Neutrophil (primary cell): ENCODE measurements around the gene COL13A1.

Experiments used
- H3K27ac ChIP-seq: fragments of 200-600 bp; sonication (generic); 2 replicates; pipeline ENCODE4 v1.5.1; 2016; ENCODE audit warnings: mild to moderate bottlenecking, moderate library complexity
- H3K27me3 ChIP-seq: fragments of 200-600 bp; sonication (generic); 2 replicates; pipeline ENCODE4 v1.6.0; 2016; ENCODE audit warnings: mild to moderate bottlenecking
- H3K36me3 ChIP-seq: fragments of 200-600 bp; sonication (generic); 2 replicates; pipeline ENCODE4 v1.5.1; 2017
- H3K4me1 ChIP-seq, 2 experiments: fragments of 200-600 bp in 1 of 2; sonication (generic) in 1 of 2; 1 replicate in 1 of 2; 2 replicates in 1 of 2; pipeline versions ENCODE4 v1.5.1 to v1.6.1; 2013 to 2016; ENCODE audit warnings: low read depth in 1 of 2, low read length in 1 of 2, mild to moderate bottlenecking in 1 of 2, moderate library complexity in 1 of 2; ENCODE audit not compliant: control insufficient read depth in 1 of 2, insufficient read depth in 1 of 2
- H3K4me3 ChIP-seq, 2 experiments: fragments of 200-600 bp in 1 of 2; sonication (generic) in 1 of 2; 1 replicate in 1 of 2; 2 replicates in 1 of 2; pipeline ENCODE4 v1.5.1; 2013 to 2016; ENCODE audit warnings: low read depth in 1 of 2, low read length in 1 of 2, mild to moderate bottlenecking in 1 of 2, moderate library complexity in 1 of 2
- H3K9me3 ChIP-seq: fragments of 200-600 bp; sonication (generic); 2 replicates; pipeline ENCODE4 v1.5.1; 2016
- CTCF ChIP-seq: fragments of 200-600 bp; sonication (generic); IDR thresholded peaks from 2 replicates; pipeline ENCODE4 v1.5.1; 2016; ENCODE audit warnings: antibody characterized with exemption

The COL13A1 gene

GRCh38 chr10:69897999-69898398 lies 96.3 kb downstream of the COL13A1 start:
- no peaks in the 10 kb centered on the region for H3K36me3 ChIP-seq
- no peaks in the 10 kb centered on the region for H3K9me3 ChIP-seq
- no peaks in the 10 kb centered on the region for H3K4me1 ChIP-seq
- H3K27ac ChIP-seq = no peak overlapping the region
- no peak for TF ChIP-seq CTCF
- H3K4me3 ChIP-seq = no peak overlapping the region
- H3K27me3 ChIP-seq = no peaks in the 10 kb centered on the region

DNA sequence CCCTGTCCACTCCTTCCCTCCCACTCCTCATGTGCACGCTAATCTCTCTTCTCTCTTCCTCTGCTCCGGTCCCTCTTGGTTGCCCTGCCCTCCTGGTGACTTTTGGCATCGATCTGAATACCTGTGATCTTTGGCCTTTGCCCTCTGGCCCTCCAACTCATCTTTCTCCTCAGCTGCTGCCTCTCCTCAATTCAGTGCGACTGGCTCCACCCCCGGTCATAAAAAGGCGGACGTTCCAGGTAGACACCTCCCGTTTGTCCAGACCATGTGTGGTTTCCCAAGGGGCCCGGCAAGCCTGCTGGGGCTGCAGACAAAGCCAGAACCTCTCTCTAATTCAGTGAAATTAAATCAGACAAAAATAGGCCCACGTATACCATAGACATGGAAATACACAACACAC lies 96.8 kb downstream of the COL13A1 start:
- Histone ChIP-seq H3K27ac (no peak overlapping the region), H3K9me3 (no peaks in the 10 kb centered on the region), H3K36me3 (no peaks in the 10 kb centered on the region), H3K4me1 (no peaks in the 10 kb centered on the region), H3K27me3 (no peaks in the 10 kb centered on the region), H3K4me3 (no peak overlapping the region)
- no peak for TF ChIP-seq CTCF

DNA sequence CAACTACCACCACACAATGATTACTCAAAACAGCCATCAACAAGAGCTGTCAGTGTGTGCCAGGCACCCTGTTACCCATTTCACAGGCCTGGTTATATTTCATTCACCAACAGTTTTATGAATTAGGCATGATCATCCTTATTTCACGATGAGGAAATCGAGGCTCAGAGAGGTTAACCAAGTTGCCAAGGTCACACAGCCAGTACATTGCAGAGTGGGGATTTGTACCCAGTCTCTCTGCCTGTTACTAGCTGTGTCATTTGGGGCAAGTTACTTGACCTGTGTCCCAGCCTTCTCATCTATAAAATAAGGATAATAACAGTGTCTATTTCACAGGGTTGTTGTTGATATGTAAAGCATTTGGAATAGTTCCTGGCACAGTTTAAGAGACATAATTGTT lies 97.2 kb downstream of the COL13A1 start:
- no peaks in the 10 kb centered on the region for H3K9me3 ChIP-seq
- no peak overlapping the region for H3K4me3 ChIP-seq
- no peaks in the 10 kb centered on the region for H3K27me3 ChIP-seq

DNA sequence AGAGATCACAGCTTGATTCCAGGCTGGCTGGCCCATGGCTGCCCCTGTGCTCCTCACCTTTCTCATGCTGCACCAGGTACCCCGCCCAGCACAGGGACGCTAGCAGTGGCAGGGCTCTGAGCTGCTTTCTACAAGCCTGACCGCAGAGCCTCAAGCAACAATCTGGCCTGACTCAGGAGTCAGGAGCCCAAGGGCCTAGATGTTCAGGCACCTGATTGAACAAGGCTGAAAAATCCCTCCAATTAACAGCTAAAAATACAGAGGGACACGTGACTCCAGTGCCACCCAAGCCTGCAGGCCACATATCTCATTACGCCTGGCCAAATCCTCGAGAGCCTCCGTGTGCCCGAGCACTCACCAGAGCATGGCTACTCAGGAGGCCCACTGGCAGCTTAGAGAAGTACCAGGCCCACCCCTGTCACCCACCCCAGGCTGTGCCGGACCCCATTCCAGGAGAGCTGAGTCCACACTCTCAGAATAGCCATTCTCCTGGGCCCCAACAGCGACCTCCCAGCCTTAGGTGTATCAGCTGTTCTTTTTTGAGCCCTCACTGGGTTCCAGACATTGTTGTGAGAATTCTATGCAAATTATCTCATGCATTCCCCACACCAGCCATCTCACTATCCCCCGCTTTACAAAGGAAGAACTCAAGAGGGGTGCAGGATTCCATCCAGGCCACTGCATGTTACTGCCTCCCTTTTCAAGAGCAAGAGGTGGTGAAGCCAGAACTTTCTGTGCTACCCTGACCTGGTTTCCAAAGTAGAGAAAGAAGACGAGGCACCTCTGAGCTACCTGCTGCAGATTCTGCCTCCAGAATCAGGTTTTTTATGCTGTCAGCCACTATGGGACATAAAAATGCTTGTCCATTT lies 98.3 kb downstream of the COL13A1 start:
- Histone ChIP-seq H3K36me3 (no peaks in the 10 kb centered on the region), H3K9me3 (no peaks in the 10 kb centered on the region), H3K4me1 (no peaks in the 10 kb centered on the region), H3K4me3 (no peak overlapping the region), H3K27me3 (no peaks in the 10 kb centered on the region), H3K27ac (no peak overlapping the region)
- no peak for TF ChIP-seq CTCF

More for the DNA sequence above, 97.2 kb downstream of the COL13A1 start:
- Histone ChIP-seq H3K4me1 (no peaks in the 10 kb centered on the region), H3K27ac (no peak overlapping the region), H3K36me3 (no peaks in the 10 kb centered on the region)
- TF ChIP-seq CTCF = no peak

DNA sequence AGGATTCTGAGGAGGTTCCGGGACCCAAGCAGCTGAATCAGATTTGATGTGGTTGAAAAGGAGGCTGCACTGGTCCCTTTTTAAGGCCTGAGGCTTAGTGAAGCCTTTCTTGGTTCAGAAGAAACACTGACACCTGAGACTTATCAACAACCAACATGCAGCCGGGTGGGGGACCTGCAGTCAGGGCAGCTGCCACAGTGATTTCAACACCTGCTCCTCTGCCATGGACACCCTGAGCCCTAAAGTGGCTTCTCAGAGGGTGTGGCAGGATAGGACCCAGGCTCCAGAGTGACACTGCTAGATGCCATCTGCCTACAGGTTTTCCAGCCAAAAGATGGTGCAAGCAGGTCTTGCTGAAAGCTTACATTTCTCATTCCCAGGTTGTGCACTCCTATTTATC lies 99.3 kb downstream of the COL13A1 start:
- H3K27me3 ChIP-seq = no peaks in the 10 kb centered on the region
- no peak overlapping the region for H3K27ac ChIP-seq
- no peak overlapping the region for H3K4me3 ChIP-seq
- TF ChIP-seq CTCF = no peak
- no peaks in the 10 kb centered on the region for H3K9me3 ChIP-seq
- no peaks in the 10 kb centered on the region for H3K36me3 ChIP-seq
- H3K4me1 ChIP-seq = no peaks in the 10 kb centered on the region
